HCT116 (cell line): ENCODE measurements around the gene EPS15.
"Not testable (repeated sequence)": the region's sequence is repeated elsewhere in the genome, so short reads cannot be mapped to it uniquely, and the experiment has no call there.

Source experiments
- EZH2 ChIP-seq: fragments of 200-600 bp; sonication (generic); IDR thresholded peaks from 2 replicates; pipeline ENCODE4 v1.6.1; 2017; ENCODE audit warnings: antibody characterized with exemption, mixed run types
- FOSL1 ChIP-seq: IDR thresholded peaks from 2 replicates; pipeline ENCODE4 v1.6.1; 2012; ENCODE audit warnings: low read depth
- POLR2A ChIP-seq: IDR thresholded peaks from 2 replicates; pipeline ENCODE4 v1.7.0; 2011; ENCODE audit warnings: borderline replicate concordance; ENCODE audit not compliant: insufficient read depth, insufficient read length; ENCODE audit errors: extremely low read depth
- RAD21 ChIP-seq: IDR thresholded peaks from 2 replicates; pipeline ENCODE4 v1.6.1; 2012; ENCODE audit warnings: low read depth, mild to moderate bottlenecking
- SIN3A ChIP-seq: IDR thresholded peaks from 2 replicates; pipeline ENCODE4 v1.6.1; 2012; ENCODE audit warnings: low read depth
- SP1 ChIP-seq: IDR thresholded peaks from 2 replicates; pipeline ENCODE4 v1.6.1; 2012; ENCODE audit warnings: low read depth
- SRF ChIP-seq: IDR thresholded peaks from 2 replicates; pipeline ENCODE4 v1.6.1; 2012; ENCODE audit warnings: low read depth
- ZBTB33 ChIP-seq: IDR thresholded peaks from 2 replicates; pipeline ENCODE4 v1.6.1; 2011; ENCODE audit warnings: mild to moderate bottlenecking, low read length, moderate library complexity; ENCODE audit not compliant: insufficient replicate concordance; ENCODE audit errors: extremely low read depth
- ZFX ChIP-seq: fragments of 450-650 bp; IDR thresholded peaks from 2 replicates; pipeline ENCODE4 v1.6.1; 2017
- TF ChIP-seq, protein P1 (sequence below), 3 experiments: fragments of 200-600 bp in 1 of 3; sonication (generic) in 1 of 3; IDR thresholded peaks in 2 of 3; conservative IDR thresholded peaks in 1 of 3; 2 replicates each; pipeline ENCODE4 v1.5.1; 2012 to 2017; ENCODE audit warnings: low read depth in 2 of 3, low read length in 2 of 3, antibody characterized with exemption in 1 of 3, borderline replicate concordance in 1 of 3, control low read depth in 1 of 3, mild to moderate bottlenecking in 1 of 3, mixed read lengths in 1 of 3, mixed run types in 1 of 3, moderate library complexity in 1 of 3; ENCODE audit not compliant: insufficient read depth in 1 of 3
- TF ChIP-seq, protein P2 (sequence below): IDR thresholded peaks from 2 replicates; pipeline ENCODE4 v1.6.1; 2012
- TF ChIP-seq, protein P3 (sequence below): IDR thresholded peaks from 2 replicates; pipeline ENCODE4 v1.6.1; 2012

DNA sequence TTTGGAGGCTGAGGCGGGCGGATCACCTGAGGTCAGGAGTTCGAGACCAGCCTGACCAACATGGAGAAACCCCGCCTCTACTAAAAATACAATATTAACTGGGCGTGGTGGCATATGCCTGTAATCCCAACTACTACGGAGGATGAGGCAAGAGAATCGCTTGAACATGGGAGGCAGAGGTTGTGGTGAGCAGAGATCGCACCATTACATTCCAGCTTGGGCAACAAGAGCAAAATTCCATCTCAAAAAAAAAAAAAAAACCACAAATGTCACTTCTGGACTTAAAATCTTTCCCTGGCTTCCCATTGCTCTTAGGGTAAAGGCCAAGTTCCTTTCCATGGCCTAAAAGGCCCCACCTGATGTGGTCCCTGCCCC is 194.1 kb downstream of the EPS15 start:
- TF ChIP-seq, protein P1, sequence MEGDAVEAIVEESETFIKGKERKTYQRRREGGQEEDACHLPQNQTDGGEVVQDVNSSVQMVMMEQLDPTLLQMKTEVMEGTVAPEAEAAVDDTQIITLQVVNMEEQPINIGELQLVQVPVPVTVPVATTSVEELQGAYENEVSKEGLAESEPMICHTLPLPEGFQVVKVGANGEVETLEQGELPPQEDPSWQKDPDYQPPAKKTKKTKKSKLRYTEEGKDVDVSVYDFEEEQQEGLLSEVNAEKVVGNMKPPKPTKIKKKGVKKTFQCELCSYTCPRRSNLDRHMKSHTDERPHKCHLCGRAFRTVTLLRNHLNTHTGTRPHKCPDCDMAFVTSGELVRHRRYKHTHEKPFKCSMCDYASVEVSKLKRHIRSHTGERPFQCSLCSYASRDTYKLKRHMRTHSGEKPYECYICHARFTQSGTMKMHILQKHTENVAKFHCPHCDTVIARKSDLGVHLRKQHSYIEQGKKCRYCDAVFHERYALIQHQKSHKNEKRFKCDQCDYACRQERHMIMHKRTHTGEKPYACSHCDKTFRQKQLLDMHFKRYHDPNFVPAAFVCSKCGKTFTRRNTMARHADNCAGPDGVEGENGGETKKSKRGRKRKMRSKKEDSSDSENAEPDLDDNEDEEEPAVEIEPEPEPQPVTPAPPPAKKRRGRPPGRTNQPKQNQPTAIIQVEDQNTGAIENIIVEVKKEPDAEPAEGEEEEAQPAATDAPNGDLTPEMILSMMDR (IDR thresholded peaks at IDR 0.05 in 2 of 3, conservative IDR thresholded peaks at IDR 0.05 in 1 of 3; ENCODE audit: borderline replicate concordance in 1 of 3, insufficient read depth in 1 of 3, low read depth in 2 of 3, low read length in 2 of 3): not testable (repeated sequence)
- TF ChIP-seq EZH2, SRF, POLR2A, SIN3A, ZBTB33, SP1, RAD21, ZFX, FOSL1: not testable (repeated sequence)
- TF ChIP-seq, protein P2, sequence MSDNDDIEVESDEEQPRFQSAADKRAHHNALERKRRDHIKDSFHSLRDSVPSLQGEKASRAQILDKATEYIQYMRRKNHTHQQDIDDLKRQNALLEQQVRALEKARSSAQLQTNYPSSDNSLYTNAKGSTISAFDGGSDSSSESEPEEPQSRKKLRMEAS: not testable (repeated sequence)
- TF ChIP-seq, protein P3, sequence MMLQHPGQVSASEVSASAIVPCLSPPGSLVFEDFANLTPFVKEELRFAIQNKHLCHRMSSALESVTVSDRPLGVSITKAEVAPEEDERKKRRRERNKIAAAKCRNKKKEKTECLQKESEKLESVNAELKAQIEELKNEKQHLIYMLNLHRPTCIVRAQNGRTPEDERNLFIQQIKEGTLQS: not testable (repeated sequence)
